ENCODE measurements around the gene MOXD1. TPM values are rescaled to one million over a fixed set of nuclear protein-coding genes. Genes with fewer than 3 reads are reported as not detected.

Gene MOXD1
- total and polyA plus RNA-seq, 2 experiments from 2014 or later = 9.0 to 16.8 TPM

GRCh38 chr6:132445201-132445951 lies 44.1 kb upstream of the MOXD1 start:
- WGBS (ENCODE audit: low lambda C conversion rate, missing lambda C conversion rate) = 81% methylated on average over 3 of the region's 3 CpGs
- Histone ChIP-seq H2AFZ (no peak overlapping the region), H3K27ac (no peak overlapping the region), H3K27me3 (no peaks in the 10 kb centered on the region), H3K4me1 (ENCODE audit: insufficient read depth) (no peaks in the 10 kb centered on the region), H4K20me1 (ENCODE audit: insufficient read depth, poor library complexity, severe bottlenecking) (no peaks in the 10 kb centered on the region), H3K9me2 (replicated peaks; ENCODE audit: insufficient read depth) (no peaks in the 10 kb centered on the region), H3K4me2 (no peak overlapping the region), H3K79me2 (no peaks in the 10 kb centered on the region), H3K36me3 (replicated peaks; ENCODE audit: insufficient read depth, low read depth) (no peaks in the 10 kb centered on the region), H3K9me3 (ENCODE audit: low read depth) (peaks cover 6% of the 10 kb centered on the region), H3K4me3 (no peak overlapping the region)
- no peak for DNase-seq (ENCODE audit: low spot score)
- no peak for TF ChIP-seq EZH2phosphoT487 (IDR thresholded peaks at IDR 0.05; ENCODE audit: low read depth, severe bottlenecking, unreplicated experiment)
- TF ChIP-seq CTCF (IDR thresholded peaks at IDR 0.05; ENCODE audit: poor library complexity) = no peak
- TF ChIP-seq EZH2 (IDR thresholded peaks at IDR 0.05; ENCODE audit: borderline replicate concordance) = no peak

GRCh38 chr6:132443206-132443605 lies 41.9 kb upstream of the MOXD1 start:
- Histone ChIP-seq H3K4me2 (no peak overlapping the region), H3K79me2 (no peaks in the 10 kb centered on the region), H3K27me3 (no peaks in the 10 kb centered on the region), H3K9me3 (ENCODE audit: low read depth) (peaks cover 6% of the 10 kb centered on the region), H3K4me1 (ENCODE audit: insufficient read depth) (no peaks in the 10 kb centered on the region), H4K20me1 (ENCODE audit: insufficient read depth, poor library complexity, severe bottlenecking) (no peaks in the 10 kb centered on the region), H2AFZ (no peak overlapping the region), H3K36me3 (replicated peaks; ENCODE audit: insufficient read depth, low read depth) (no peaks in the 10 kb centered on the region), H3K9me2 (replicated peaks; ENCODE audit: insufficient read depth) (no peaks in the 10 kb centered on the region), H3K27ac (no peak overlapping the region), H3K4me3 (no peak overlapping the region)
- TF ChIP-seq EZH2 (IDR thresholded peaks at IDR 0.05; ENCODE audit: borderline replicate concordance) = no peak
- no peak for DNase-seq (ENCODE audit: low spot score)

- H3K27ac ChIP-seq = no peak overlapping the region
- H3K4me2 ChIP-seq = no peak overlapping the region
- no peaks in the 10 kb centered on the region for H3K4me1 ChIP-seq (ENCODE audit: insufficient read depth)
- DNase-seq (ENCODE audit: low spot score) = no peak
- no peaks in the 10 kb centered on the region for H3K9me3 ChIP-seq (ENCODE audit: low read depth)
- no peaks in the 10 kb centered on the region for H3K27me3 ChIP-seq
- no peaks in the 10 kb centered on the region for H3K9me2 ChIP-seq (replicated peaks; ENCODE audit: insufficient read depth)
- TF ChIP-seq EZH2 (IDR thresholded peaks at IDR 0.05; ENCODE audit: borderline replicate concordance) = no peak
- TF ChIP-seq EZH2phosphoT487 (IDR thresholded peaks at IDR 0.05; ENCODE audit: low read depth, severe bottlenecking, unreplicated experiment) = no peak
- no peak for TF ChIP-seq CTCF (IDR thresholded peaks at IDR 0.05; ENCODE audit: poor library complexity)
- no peaks in the 10 kb centered on the region for H3K36me3 ChIP-seq (replicated peaks; ENCODE audit: insufficient read depth, low read depth)
- H3K4me3 ChIP-seq = no peak overlapping the region
- H2AFZ ChIP-seq = no peak overlapping the region
- WGBS (ENCODE audit: low lambda C conversion rate, missing lambda C conversion rate) = 76% methylated on average over 2 of the region's 2 CpGs
- no peaks in the 10 kb centered on the region for H4K20me1 ChIP-seq (ENCODE audit: insufficient read depth, poor library complexity, severe bottlenecking)
- no peaks in the 10 kb centered on the region for H3K79me2 ChIP-seq
Measured at GRCh38 chr6:132430110-132430509, 28.8 kb upstream of the MOXD1 start.

GRCh38 chr6:132425176-132425575 lies 23.9 kb upstream of the MOXD1 start:
- Histone ChIP-seq H3K27me3 (no peaks in the 10 kb centered on the region), H3K4me3 (no peak overlapping the region), H3K9me2 (replicated peaks; ENCODE audit: insufficient read depth) (no peaks in the 10 kb centered on the region), H2AFZ (no peak overlapping the region), H3K36me3 (replicated peaks; ENCODE audit: insufficient read depth, low read depth) (no peaks in the 10 kb centered on the region), H3K9me3 (ENCODE audit: low read depth) (peaks cover 2% of the 10 kb centered on the region), H3K27ac (no peak overlapping the region), H3K79me2 (no peaks in the 10 kb centered on the region), H3K4me1 (ENCODE audit: insufficient read depth) (no peaks in the 10 kb centered on the region), H4K20me1 (ENCODE audit: insufficient read depth, poor library complexity, severe bottlenecking) (no peaks in the 10 kb centered on the region), H3K4me2 (no peak overlapping the region)
- TF ChIP-seq EZH2 (IDR thresholded peaks at IDR 0.05; ENCODE audit: borderline replicate concordance) = no peak
- WGBS (ENCODE audit: low lambda C conversion rate, missing lambda C conversion rate) = 85% methylated on average over 5 of the region's 5 CpGs
- DNase-seq (ENCODE audit: low spot score) = no peak

Data from hepatocyte (in vitro differentiated cells).